ENCODE measurements around the gene SLC6A19.

- TF ChIP-seq FIP1L1 (IDR thresholded peaks at IDR 0.05; ENCODE audit: low read depth, low read length, poor library complexity, severe bottlenecking) (no peak), GABPA (tag; conservative IDR thresholded peaks at IDR 0.05; ENCODE audit: low read depth) (no peak), RAD21 (CRISPR knock-in tag; conservative IDR thresholded peaks at IDR 0.05 in 1 of 2, IDR thresholded peaks at IDR 0.05 in 1 of 2) (no peak; a peak in 1 of 4 replicates), ILK (tag; IDR thresholded peaks at IDR 0.05; ENCODE audit: borderline replicate concordance, low read depth) (no peak), NRF1 (conservative IDR thresholded peaks at IDR 0.05 in 1 of 2, IDR thresholded peaks at IDR 0.05 in 1 of 2) (peak in 1 of 2 experiments; percentile 21; a peak in 1 of 4 replicates), EZH2 (IDR thresholded peaks at IDR 0.05; ENCODE audit: borderline replicate concordance, low read depth, low read length) (no peak), RCOR1 (IDR thresholded peaks at IDR 0.05; ENCODE audit: borderline replicate concordance in 1 of 2, low read depth in 2 of 2, low read length in 2 of 2) (0 out of 4 replicates have a peak, but pooled peaks of 1 of the 2 experiments have one; percentile 30), GATAD2A (IDR thresholded peaks at IDR 0.05) (no peak), CHD1 (IDR thresholded peaks at IDR 0.05; ENCODE audit: low read length) (no peak), POLR2AphosphoS5 (IDR thresholded peaks at IDR 0.05; ENCODE audit: control insufficient read depth, insufficient read depth, low read depth, low read length) (no peak), E2F6 (IDR thresholded peaks at IDR 0.05; ENCODE audit: borderline replicate concordance in 1 of 2, extremely low read depth in 1 of 2, insufficient read depth in 1 of 2, insufficient read length in 1 of 2, low read depth in 1 of 2, low read length in 1 of 2, poor library complexity in 1 of 2, severe bottlenecking in 1 of 2) (no peak), PRPF4 (IDR thresholded peaks at IDR 0.05; ENCODE audit: insufficient read depth, low read depth, low read length, poor library complexity, severe bottlenecking) (no peak), HNRNPK (IDR thresholded peaks at IDR 0.05; ENCODE audit: low read depth, low read length, poor library complexity, severe bottlenecking) (no peak), JUND (IDR thresholded peaks at IDR 0.05; ENCODE audit: borderline replicate concordance, low read depth, low read length) (no peak), JUND (tag; IDR thresholded peaks at IDR 0.05; ENCODE audit: borderline replicate concordance, low read depth, low read length) (peak; percentile 25; the same call in 1 of the 3 replicates)
These were observed 18.6 kb upstream of the SLC6A19 start for GRCh38 chr5:1182633-1183423.

All from K562 (cell line).